ENCODE results near the gene GPR157. TPM values are rescaled to one million over a fixed set of nuclear protein-coding genes. Genes with fewer than 3 reads are reported as not detected.
"Not testable (repeated sequence)": the region's sequence is repeated elsewhere in the genome, so short reads cannot be mapped to it uniquely, and the experiment has no call there.

GPR157 gene
- total RNA-seq, result 2.6 and 5.8 TPM in 2 replicates

- DNase-seq (ENCODE audit: low read depth in 2 of 2), result peak; percentile 68 to 73
These were observed at the start of gene GPR157 for GRCh38 chr1:9128520-9129265. Gene GPR157, minus strand, starts transcription at chr1:9129102. Its CDS starts 75 bp downstream, at chr1:9129027.

- no peak for DNase-seq (ENCODE audit: low read depth in 2 of 2)
These were observed 45.9 kb upstream of the GPR157 start for GRCh38 chr1:9174762-9175161.

- DNase-seq (ENCODE audit: low read depth in 2 of 2), result no peak
These were observed 45.3 kb upstream of the GPR157 start for GRCh38 chr1:9174243-9174642.

GRCh38 chr1:9169601-9170137 is 40.8 kb upstream of the GPR157 start:
- peak in 1 of 2 donors; percentile 29 for DNase-seq (ENCODE audit: low read depth in 2 of 2)

- DNase-seq (ENCODE audit: low read depth in 2 of 2), result no peak
These were observed 38.7 kb upstream of the GPR157 start for GRCh38 chr1:9167638-9168037.

- peak; percentile 63 to 97 for DNase-seq (ENCODE audit: low read depth in 2 of 2)
These were observed 37.7 kb upstream of the GPR157 start for GRCh38 chr1:9166289-9167235.

GRCh38 chr1:9165396-9165795 is 36.5 kb upstream of the GPR157 start:
- no peak for DNase-seq (ENCODE audit: low read depth in 2 of 2)

GRCh38 chr1:9164919-9165318 is 36.0 kb upstream of the GPR157 start:
- DNase-seq (ENCODE audit: low read depth in 2 of 2), result no peak

GRCh38 chr1:9164532-9164900 is 35.6 kb upstream of the GPR157 start:
- DNase-seq (ENCODE audit: low read depth in 2 of 2), result no peak

- no peak for DNase-seq (ENCODE audit: low read depth in 2 of 2)
These were observed 33.1 kb upstream of the GPR157 start for GRCh38 chr1:9161963-9162362.

GRCh38 chr1:9161342-9161741 is 32.4 kb upstream of the GPR157 start:
- DNase-seq (ENCODE audit: low read depth in 2 of 2), result no peak

- DNase-seq (ENCODE audit: low read depth in 2 of 2), result no peak
These were observed 31.3 kb upstream of the GPR157 start for GRCh38 chr1:9160079-9160717.

- DNase-seq (ENCODE audit: low read depth in 2 of 2), result no peak
These were observed 27.0 kb upstream of the GPR157 start for GRCh38 chr1:9155879-9156278.

GRCh38 chr1:9155405-9155804 is 26.5 kb upstream of the GPR157 start:
- DNase-seq (ENCODE audit: low read depth in 2 of 2), result not testable (repeated sequence)

- DNase-seq (ENCODE audit: low read depth in 2 of 2), result no peak
These were observed 24.2 kb upstream of the GPR157 start for GRCh38 chr1:9153152-9153551.

GRCh38 chr1:9152535-9152934 is 23.6 kb upstream of the GPR157 start:
- no peak for DNase-seq (ENCODE audit: low read depth in 2 of 2)

GRCh38 chr1:9151328-9151860 is 22.5 kb upstream of the GPR157 start:
- no peak for DNase-seq (ENCODE audit: low read depth in 2 of 2)

GRCh38 chr1:9150582-9151327 is 21.9 kb upstream of the GPR157 start:
- DNase-seq (ENCODE audit: low read depth in 2 of 2), result no peak

GRCh38 chr1:9149837-9150581 is 21.1 kb upstream of the GPR157 start:
- DNase-seq (ENCODE audit: low read depth in 2 of 2), result no peak

GRCh38 chr1:9149151-9149550 is 20.2 kb upstream of the GPR157 start:
- DNase-seq (ENCODE audit: low read depth in 2 of 2), result no peak
